Thyroid gland (tissue), 4 donors: Measurements from ENCODE around the gene ATP13A2.

ENCODE experiments used
- POLR2A ChIP-seq, 2 donors: fragments of 450-650 bp; IDR thresholded peaks; one replicate each; pipeline ENCODE4 v1.6.1; 2017; ENCODE audit warnings: antibody characterized with exemption in 2 of 2, mild to moderate bottlenecking in 2 of 2, moderate library complexity in 1 of 2
- TF ChIP-seq, protein P1 (sequence below), 6 experiments: fragments of 200-600 bp in 3 of 6; fragments of 450-650 bp in 3 of 6; sonication (generic) in 3 of 6; IDR thresholded peaks; one replicate each; pipeline ENCODE4 v1.5.1; 2016 to 2019; ENCODE audit warnings: antibody characterized with exemption in 6 of 6, mild to moderate bottlenecking in 2 of 6, inconsistent platforms in 1 of 6, moderate library complexity in 1 of 6

DNA sequence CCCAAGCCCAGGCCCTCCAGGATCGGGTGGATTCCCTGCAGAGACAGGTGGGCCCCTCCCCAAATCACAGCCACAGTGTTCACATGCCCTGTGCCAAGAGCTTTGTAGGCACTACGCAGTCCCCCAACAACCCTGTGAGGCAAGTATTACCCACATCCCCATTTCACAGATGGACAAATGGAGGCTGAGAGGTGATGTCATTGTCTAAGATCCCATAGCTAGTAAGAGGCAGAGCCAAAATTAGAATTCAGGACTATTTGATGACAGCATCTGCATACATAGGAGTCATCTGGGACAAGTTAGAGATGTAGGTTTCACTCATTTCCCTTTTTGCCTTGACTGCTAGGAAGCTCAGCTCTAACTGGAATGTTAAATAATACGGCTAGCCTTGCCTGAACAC, 43.4 kb downstream of the ATP13A2 start:
- TF ChIP-seq, protein P1, sequence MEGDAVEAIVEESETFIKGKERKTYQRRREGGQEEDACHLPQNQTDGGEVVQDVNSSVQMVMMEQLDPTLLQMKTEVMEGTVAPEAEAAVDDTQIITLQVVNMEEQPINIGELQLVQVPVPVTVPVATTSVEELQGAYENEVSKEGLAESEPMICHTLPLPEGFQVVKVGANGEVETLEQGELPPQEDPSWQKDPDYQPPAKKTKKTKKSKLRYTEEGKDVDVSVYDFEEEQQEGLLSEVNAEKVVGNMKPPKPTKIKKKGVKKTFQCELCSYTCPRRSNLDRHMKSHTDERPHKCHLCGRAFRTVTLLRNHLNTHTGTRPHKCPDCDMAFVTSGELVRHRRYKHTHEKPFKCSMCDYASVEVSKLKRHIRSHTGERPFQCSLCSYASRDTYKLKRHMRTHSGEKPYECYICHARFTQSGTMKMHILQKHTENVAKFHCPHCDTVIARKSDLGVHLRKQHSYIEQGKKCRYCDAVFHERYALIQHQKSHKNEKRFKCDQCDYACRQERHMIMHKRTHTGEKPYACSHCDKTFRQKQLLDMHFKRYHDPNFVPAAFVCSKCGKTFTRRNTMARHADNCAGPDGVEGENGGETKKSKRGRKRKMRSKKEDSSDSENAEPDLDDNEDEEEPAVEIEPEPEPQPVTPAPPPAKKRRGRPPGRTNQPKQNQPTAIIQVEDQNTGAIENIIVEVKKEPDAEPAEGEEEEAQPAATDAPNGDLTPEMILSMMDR (IDR thresholded peaks at IDR 0.05), result no peak
- no peak for TF ChIP-seq POLR2A (IDR thresholded peaks at IDR 0.05)
